Adrenal gland (tissue), 12 donors: ENCODE measurements around the gene STAG2. TPM values are rescaled to one million over a fixed set of nuclear protein-coding genes. Genes with fewer than 3 reads are reported as not detected.
"Not testable (repeated sequence)": the region's sequence is repeated elsewhere in the genome, so short reads cannot be mapped to it uniquely, and the experiment has no call there.

Experiments
- DNase-seq, 7 donors: peaks; one replicate each; pipeline ENCODE4 v3.0.0-alpha.2; 2019 to 2020
- H3K27ac ChIP-seq, 5 donors: fragments of 200-600 bp; sonication (generic) in 4 of 5; 1 replicate in 3 of 5; 2 replicates in 2 of 5; pipeline versions ENCODE4 v1.5.1 to v1.8.0; 2016 to 2020; ENCODE audit warnings: mild to moderate bottlenecking in 1 of 5
- H3K27me3 ChIP-seq: fragments of 200-600 bp; 2 replicates; pipeline ENCODE4 v1.8.0; 2021
- H3K36me3 ChIP-seq, 2 donors: fragments of 200-600 bp; replicated peaks in 1 of 2; 1 replicate in 1 of 2; 2 replicates in 1 of 2; pipeline versions ENCODE4 v1.5.1 to v1.8.0; 2018 to 2022
- H3K4me1 ChIP-seq, 2 donors: fragments of 200-600 bp; replicated peaks in 1 of 2; 1 replicate in 1 of 2; 2 replicates in 1 of 2; pipeline versions ENCODE4 v1.5.1 to v1.8.0; 2018 to 2021
- H3K4me3 ChIP-seq, 4 donors: fragments of 200-600 bp; sonication (generic) in 3 of 4; one replicate each; pipeline ENCODE4 v1.5.1; 2016 to 2018
- H3K9me3 ChIP-seq, 3 donors: fragments of 200-600 bp; sonication (generic) in 1 of 3; replicated peaks in 1 of 3; 1 replicate in 2 of 3; 2 replicates in 1 of 3; pipeline versions ENCODE4 v1.5.1 to v1.8.0; 2016 to 2021
- CTCF ChIP-seq, 6 experiments: fragments of 450-650 bp in 4 of 6; fragments of 200-600 bp in 2 of 6; sonication (generic) in 1 of 6; IDR thresholded peaks; 1 replicate in 5 of 6; 2 replicates in 1 of 6; pipeline versions ENCODE4 v1.5.1 to v1.8.0; 2016 to 2021; ENCODE audit warnings: antibody characterized with exemption in 6 of 6, mild to moderate bottlenecking in 2 of 6, moderate library complexity in 1 of 6
- POLR2A ChIP-seq, 2 donors: fragments of 450-650 bp; IDR thresholded peaks; one replicate each; pipeline ENCODE4 v1.6.1; 2017; ENCODE audit warnings: antibody characterized with exemption in 2 of 2, mild to moderate bottlenecking in 2 of 2, moderate library complexity in 1 of 2
- WGBS, 4 donors: extraction: QIAGEN DNeasy Blood & Tissue Kit in 2 of 4; methylation state at CpG; one replicate each; pipeline versions ENCODE4 v1.1.5 to v1.1.7; 2013 to 2017; 5-methylcytosine and 5-hydroxymethylcytosine counted together
- intact Hi-C, 2 donors: fragments of 100-400 bp; cut with DNase I; formaldehyde crosslinking; loops; one replicate each; pipeline versions ENCODE4 v1.14.1 to v1.15.0; 2022 to 2023
- polyA plus RNA-seq, 3 donors: library from polyadenylated mRNA; stranded (reverse); fragments of 200-250 nt in 2 of 3; fragments of 350-450 nt in 1 of 3; fragmentation: Illumina TruSeq in 1 of 3; extraction: RNeasy Lipid Tissue Mini Kit (QIAGEN cat#74804) in 1 of 3; gene quantifications; one replicate each; pipeline ENCODE4 v1.2.3, GENCODE V29; 2013 to 2014
- total RNA-seq, 9 donors: library from RNA; depleted of rRNA in 4 of 9; stranded (reverse); fragments of >200 nt in 4 of 9; fragments of 120-200 nt in 1 of 9; fragmentation: NEBNext Ultra II Directional in 1 of 9; extraction: Animal tissue kit (Norgen Biotek cat#: 25700) in 1 of 9; gene quantifications; one replicate each; pipeline versions ENCODE4 v1.1.0 to v1.2.4, GENCODE V29; 2013 to 2023
- donor health status: healthy with polysubstance abuse.
- donor health status: Bipolar disorder and iron deficiency.
- donor health status: DM: yes; HTN: yes; CAD: no.
- donor health status: DM: no; HTN: no; CAD: no.
- donor health status: DM: no; HTN: no; CAD: no.
- donor health status: DM: yes; HTN: yes; CAD: no.

STAG2 gene
- total and polyA plus RNA-seq, 12 donors, result 12.6 to 71.5 (median 54.9) TPM

GRCh38 chrX:124117325-124117724, 155.8 kb downstream of the STAG2 start:
- intact Hi-C loops, result no loop called here
- H3K9me3 ChIP-seq, result no peaks in the 10 kb centered on the region
- H3K4me1 ChIP-seq, result no peaks in the 10 kb centered on the region
- H3K27me3 ChIP-seq, result no peaks in the 10 kb centered on the region
- H3K4me3 ChIP-seq, result no peak overlapping the region
- no peak overlapping the region for H3K27ac ChIP-seq
- DNase-seq, result no peak
- WGBS, 4 donors, result 61 to 83% (median 72%) methylated on average over 1 of the region's 1 CpG
- TF ChIP-seq CTCF (IDR thresholded peaks at IDR 0.05) (no peak), POLR2A (IDR thresholded peaks at IDR 0.05) (no peak)
- H3K36me3 ChIP-seq, result no peaks in the 10 kb centered on the region

- 70 to 87% (median 80%) methylated on average over 3 of the region's 3 CpGs for WGBS, 4 donors
- Histone ChIP-seq H3K27me3 (no peaks in the 10 kb centered on the region), H3K4me1 (no peaks in the 10 kb centered on the region), H3K4me3 (no peak overlapping the region), H3K27ac (no peak overlapping the region), H3K36me3 (no peaks in the 10 kb centered on the region), H3K9me3 (no peaks in the 10 kb centered on the region)
- intact Hi-C loops, result no loop called here
- DNase-seq, result no peak
- TF ChIP-seq CTCF (IDR thresholded peaks at IDR 0.05) (no peak), POLR2A (IDR thresholded peaks at IDR 0.05) (no peak)
Observed at GRCh38 chrX:124125471-124125870, 164.0 kb downstream of the STAG2 start.

- H3K4me3 ChIP-seq, result no peak overlapping the region
- WGBS, 4 donors, result 86 to 100% (median 94%) methylated on average over 2 to 7 of the region's 7 CpGs
- no peak overlapping the region for H3K27ac ChIP-seq
- H3K27me3 ChIP-seq, result no peaks in the 10 kb centered on the region
- H3K4me1 ChIP-seq, result no peaks in the 10 kb centered on the region
- H3K36me3 ChIP-seq, result no peaks in the 10 kb centered on the region
- no peaks in the 10 kb centered on the region for H3K9me3 ChIP-seq
- intact Hi-C loops, result no loop called here
- DNase-seq, result no peak
- TF ChIP-seq CTCF (IDR thresholded peaks at IDR 0.05) (no peak), POLR2A (IDR thresholded peaks at IDR 0.05) (no peak)
Observed at GRCh38 chrX:124127496-124127895, 166.0 kb downstream of the STAG2 start.

- H3K36me3 ChIP-seq, H3K4me1 ChIP-seq, H3K4me3 ChIP-seq, intact Hi-C loops, DNase-seq, H3K9me3 ChIP-seq, H3K27ac ChIP-seq, H3K27me3 ChIP-seq: not testable (repeated sequence)
- WGBS, 4 donors, result 79 to 95% (median 90%) methylated on average over 5 of the region's 5 CpGs
Observed at GRCh38 chrX:124132437-124132836, 170.9 kb downstream of the STAG2 start.

GRCh38 chrX:124145749-124146148, 184.2 kb downstream of the STAG2 start:
- Histone ChIP-seq H3K9me3 (no peaks in the 10 kb centered on the region), H3K4me3 (no peak overlapping the region), H3K27me3 (no peaks in the 10 kb centered on the region), H3K27ac (no peak overlapping the region), H3K4me1 (no peaks in the 10 kb centered on the region), H3K36me3 (no peaks in the 10 kb centered on the region)
- WGBS, 4 donors, result 88 to 92% (median 90%) methylated on average over 8 of the region's 8 CpGs
- DNase-seq, result no peak
- intact Hi-C loops, result no loop called here
- TF ChIP-seq POLR2A (IDR thresholded peaks at IDR 0.05) (no peak), CTCF (IDR thresholded peaks at IDR 0.05) (no peak)
